Measurements from ENCODE around the gene NBEAL2.

NBEAL2 gene

DNA sequence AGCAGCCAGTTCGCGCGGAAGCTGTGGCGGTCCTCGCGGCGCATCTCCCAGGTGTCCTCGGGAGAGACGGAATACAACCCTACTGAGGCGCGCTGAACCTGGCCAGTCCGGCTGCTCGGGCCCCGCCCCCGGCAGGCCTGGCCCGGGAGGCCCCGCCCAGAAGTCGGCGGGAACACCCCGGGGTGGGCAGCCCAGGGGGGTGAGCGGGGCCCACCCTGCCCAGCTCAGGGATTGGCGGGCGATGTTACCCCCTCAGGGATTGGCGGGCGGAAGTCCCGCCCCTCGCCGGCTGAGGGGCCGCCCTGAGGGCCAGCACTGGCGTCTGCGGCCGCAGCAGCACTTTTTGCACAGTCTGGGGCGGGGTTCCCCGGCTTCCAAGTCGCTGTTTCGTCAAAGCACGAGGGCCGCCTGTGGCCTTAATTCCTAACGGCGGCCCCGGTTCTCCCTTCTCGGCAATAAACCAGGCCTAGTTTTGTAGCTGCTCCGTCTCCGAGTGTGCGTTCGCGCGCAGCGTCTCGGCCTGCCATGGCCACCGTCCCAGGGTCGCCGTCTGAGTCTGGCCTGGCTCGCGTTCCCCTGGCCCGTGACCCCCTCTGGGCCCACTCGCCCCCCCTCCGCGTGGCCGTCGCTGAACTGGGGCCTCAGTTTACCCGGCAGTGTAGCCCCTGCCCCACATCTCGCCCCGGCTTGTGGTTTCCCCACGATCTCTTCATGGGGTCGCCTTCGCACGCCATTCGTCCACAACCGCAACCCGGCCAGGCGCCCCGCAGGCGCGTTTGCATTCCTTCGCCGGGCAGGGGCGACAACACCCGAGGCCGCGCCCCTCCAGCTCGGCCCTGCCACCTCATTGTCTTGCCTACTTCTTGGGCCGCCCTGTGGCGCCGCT lies 30.0 kb downstream of the NBEAL2 start:
- in situ Hi-C loops (cut with HindIII; ENCODE audit: low pct_unique_long_range_greater_than_20kb, low sequenced_read_pairs) = no loop called here
- DNase-seq (ENCODE audit: low read depth in 1 of 2, low spot score in 1 of 2) = no peak
- TF ChIP-seq JUND (IDR thresholded peaks at IDR 0.05; ENCODE audit: low read depth) = no peak

DNA sequence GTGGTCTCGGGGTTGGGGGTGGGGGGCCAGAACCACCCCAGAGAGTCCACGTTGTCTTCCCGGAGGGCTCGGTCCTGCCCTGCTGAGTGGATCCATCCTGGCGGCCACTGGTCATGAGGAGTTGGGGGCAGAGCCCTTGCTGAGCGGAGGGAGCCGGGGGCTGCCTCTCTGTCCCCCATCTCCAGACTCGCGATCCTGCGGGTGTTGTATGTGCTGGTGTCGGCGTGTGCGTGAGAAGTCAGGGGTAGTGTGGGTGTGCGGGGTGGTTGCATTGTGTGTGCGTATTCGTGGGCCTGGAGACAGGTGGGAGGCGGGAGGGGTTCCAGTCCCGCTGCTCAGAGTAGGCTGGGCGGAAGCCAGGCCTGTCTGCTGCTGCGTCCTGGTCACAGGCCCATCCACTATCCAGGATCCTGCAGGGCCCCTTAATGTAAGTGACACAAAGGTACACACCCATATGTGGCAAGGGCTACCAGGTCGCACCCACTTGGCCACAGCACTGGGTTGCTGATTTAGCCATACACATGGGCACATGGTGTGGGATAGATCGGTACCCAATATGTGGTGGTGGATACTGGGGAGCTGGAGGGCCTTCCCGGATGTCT lies 30.7 kb downstream of the NBEAL2 start:
- TF ChIP-seq JUND (IDR thresholded peaks at IDR 0.05; ENCODE audit: low read depth) = no peak
- in situ Hi-C loops (cut with HindIII; ENCODE audit: low pct_unique_long_range_greater_than_20kb, low sequenced_read_pairs) = no loop called here
- no peak for DNase-seq (ENCODE audit: low read depth in 1 of 2, low spot score in 1 of 2)

DNA sequence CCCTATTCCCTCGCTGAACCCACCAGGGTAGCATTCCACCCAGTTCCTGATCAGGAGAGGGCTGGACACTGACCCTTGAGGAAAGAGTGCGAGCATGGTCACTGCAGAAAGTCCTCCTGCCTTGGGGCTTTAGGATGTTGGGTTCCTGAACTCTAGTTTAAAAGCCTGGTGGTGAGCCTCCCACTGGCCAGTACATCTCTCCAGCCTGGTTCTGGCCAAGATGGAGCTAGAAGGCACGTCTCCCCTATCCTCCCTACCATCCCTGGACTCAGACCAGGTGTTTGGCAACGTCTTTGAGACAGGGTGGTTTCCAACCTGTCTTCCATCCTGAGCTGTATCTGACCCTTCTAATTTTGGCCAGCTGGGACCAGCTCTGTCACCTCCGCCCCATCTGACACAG lies 31.4 kb downstream of the NBEAL2 start:
- TF ChIP-seq JUND (IDR thresholded peaks at IDR 0.05; ENCODE audit: low read depth) = no peak
- DNase-seq (ENCODE audit: low read depth in 1 of 2, low spot score in 1 of 2) = no peak
- in situ Hi-C loops (cut with HindIII; ENCODE audit: low pct_unique_long_range_greater_than_20kb, low sequenced_read_pairs) = no loop called here

DNA sequence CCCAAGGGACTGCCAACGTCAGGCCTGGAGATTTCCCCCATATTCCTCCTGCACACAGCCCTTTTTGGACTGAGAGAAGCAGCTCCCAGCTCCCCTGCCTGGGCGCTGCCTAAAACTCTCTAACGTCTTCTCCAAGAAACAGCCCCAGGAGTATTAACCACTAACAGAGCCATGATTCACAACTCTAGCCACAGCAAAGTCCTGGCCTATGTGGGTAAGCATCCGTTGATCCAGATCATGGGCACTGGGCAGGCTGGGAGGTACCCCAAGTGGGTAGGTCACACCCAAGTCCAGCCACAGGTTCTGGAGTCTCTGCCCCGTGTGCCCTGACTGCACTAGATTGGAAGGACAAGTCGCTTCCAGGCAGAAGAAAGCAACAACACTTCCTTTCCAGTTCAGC lies 31.9 kb downstream of the NBEAL2 start:
- DNase-seq (ENCODE audit: low read depth in 1 of 2, low spot score in 1 of 2) = no peak
- no peak for TF ChIP-seq JUND (IDR thresholded peaks at IDR 0.05; ENCODE audit: low read depth)
- in situ Hi-C loops (cut with HindIII; ENCODE audit: low pct_unique_long_range_greater_than_20kb, low sequenced_read_pairs) = no loop called here

DNA sequence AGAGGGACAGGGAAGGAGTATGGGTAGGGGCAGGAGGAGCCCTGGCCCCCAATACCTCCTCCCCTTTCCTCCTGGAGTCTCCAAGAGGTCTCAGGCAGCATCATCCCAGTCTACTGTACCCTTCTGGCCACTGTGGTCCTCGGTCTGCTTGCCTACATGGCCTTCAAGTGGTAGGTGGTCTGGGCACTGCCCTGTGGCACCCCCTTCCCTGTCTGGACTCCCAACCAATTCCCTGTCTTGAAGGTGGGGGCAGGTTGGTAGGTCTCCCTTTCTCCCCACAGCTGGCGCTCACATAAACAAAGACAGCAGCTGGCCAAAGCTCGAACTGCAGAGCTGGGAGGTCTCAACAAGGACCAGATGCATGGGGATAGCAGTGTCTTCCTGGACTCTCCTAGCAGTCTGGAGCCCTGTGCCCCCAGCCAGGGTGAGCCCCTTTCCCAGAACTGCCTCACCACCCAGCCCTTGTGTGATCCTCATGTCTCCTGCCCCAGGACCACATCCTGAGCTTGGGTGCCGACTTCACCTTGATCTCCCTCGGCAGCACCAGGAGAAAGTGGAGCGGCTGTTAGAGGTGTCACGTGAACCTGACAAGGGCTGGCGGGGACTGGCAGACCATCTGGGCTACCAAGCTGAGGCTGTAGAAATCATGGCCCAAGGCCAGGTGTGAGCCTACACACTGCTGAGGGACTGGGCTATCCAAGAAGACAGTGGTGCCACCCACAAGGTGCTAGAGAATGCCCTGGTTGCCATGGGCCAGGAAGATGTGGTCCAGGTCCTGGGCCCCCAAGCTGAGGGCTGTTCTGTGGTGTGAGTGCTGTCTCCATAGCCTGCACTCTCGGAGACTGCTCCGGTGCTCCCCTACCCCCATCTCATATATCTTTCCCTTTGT lies 33.1 kb downstream of the NBEAL2 start:
- DNase-seq (ENCODE audit: low read depth in 1 of 2, low spot score in 1 of 2) = no peak
- TF ChIP-seq JUND (IDR thresholded peaks at IDR 0.05; ENCODE audit: low read depth) = no peak
- in situ Hi-C loops (cut with HindIII; ENCODE audit: low pct_unique_long_range_greater_than_20kb, low sequenced_read_pairs) = no loop called here

DNA sequence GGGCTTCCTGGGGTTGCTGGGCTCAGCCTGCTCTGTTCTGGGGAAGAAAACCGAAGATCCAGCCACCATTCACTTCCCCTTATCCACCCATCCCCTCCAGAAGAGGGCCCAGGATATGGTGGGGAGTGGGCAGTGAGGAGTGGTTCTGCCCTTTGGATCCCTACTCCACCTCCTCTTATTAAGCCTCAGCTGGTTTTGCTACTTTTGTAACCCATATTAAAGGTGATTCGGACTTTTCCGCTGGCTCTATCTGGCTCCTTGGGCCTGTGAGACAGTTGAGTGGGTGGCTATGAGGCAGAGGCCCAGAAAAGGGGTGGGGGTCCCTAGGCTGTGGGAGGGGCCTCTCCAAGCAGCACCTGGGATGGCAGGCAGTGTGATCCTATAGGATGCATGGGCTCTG lies 33.8 kb downstream of the NBEAL2 start:
- no peak for TF ChIP-seq JUND (IDR thresholded peaks at IDR 0.05; ENCODE audit: low read depth)
- no peak for DNase-seq (ENCODE audit: low read depth in 1 of 2, low spot score in 1 of 2)
- in situ Hi-C loops (cut with HindIII; ENCODE audit: low pct_unique_long_range_greater_than_20kb, low sequenced_read_pairs) = no loop called here

- no peak for DNase-seq (ENCODE audit: low read depth in 1 of 2, low spot score in 1 of 2)
- in situ Hi-C loops (cut with HindIII; ENCODE audit: low pct_unique_long_range_greater_than_20kb, low sequenced_read_pairs) = no loop called here
- TF ChIP-seq JUND (IDR thresholded peaks at IDR 0.05; ENCODE audit: low read depth) = no peak
Observed at GRCh38 chr3:47014036-47014435, 34.6 kb downstream of the NBEAL2 start.

DNA sequence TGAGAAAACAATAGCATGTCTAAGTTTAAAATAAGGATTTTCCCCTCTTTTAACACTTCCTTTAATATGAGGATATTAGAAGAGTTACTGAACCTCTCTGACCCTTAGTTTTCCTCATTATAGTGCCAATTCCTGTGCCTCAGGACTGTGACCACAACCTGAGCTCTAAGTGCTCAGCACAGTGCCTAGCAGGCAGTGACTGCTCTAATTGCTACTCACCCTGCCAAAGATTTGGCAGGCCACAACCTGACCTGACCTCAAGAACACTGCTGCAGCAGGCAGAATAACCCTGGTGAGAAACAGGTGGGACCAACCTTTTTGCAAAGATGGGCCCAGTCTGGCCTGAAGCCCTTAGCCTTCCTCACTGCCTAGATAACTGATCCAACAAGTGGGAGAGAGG lies 35.7 kb downstream of the NBEAL2 start:
- in situ Hi-C loops (cut with HindIII; ENCODE audit: low pct_unique_long_range_greater_than_20kb, low sequenced_read_pairs) = no loop called here
- no peak for TF ChIP-seq JUND (IDR thresholded peaks at IDR 0.05; ENCODE audit: low read depth)
- no peak for DNase-seq (ENCODE audit: low read depth in 1 of 2, low spot score in 1 of 2)

DNA sequence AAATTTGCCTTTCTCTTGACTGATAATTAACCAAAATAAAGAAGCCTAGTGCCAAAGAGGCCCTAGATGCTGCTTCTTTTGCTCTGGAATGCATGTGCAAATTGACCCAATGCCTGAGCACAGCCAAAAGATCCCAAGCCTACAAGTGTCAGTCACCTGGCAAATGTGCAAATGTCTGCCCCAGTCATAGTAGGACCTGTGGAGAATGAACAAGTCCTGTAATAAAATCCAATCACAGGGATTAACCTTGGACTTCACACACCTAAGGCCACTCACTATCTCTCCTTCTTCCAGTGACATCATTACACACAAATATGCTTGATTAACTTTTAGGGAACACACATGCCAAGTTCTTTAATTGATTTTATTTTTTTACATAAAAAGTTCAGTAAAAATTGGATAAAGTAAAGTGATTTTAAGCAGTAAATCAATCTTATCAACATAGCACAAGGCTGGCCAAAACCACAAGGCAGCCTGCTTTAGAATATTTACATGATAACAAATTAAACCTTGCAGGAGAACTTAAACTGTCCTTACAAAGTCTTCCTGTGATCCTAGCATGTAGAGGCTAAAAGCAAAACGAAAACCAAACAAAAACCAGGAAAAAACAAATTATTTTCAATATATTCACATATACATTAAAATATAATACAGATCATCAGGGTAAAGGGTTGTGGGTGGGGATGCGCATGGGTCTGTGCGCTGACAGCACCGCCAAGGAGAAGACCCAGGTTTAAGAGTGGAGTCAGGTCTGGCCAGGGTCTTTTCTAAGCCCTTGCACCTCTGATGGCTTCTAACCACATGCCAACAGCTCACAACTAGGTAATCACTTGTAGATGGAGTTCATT lies 36.8 kb downstream of the NBEAL2 start:
- no peak for TF ChIP-seq JUND (IDR thresholded peaks at IDR 0.05; ENCODE audit: low read depth)
- in situ Hi-C loops (cut with HindIII; ENCODE audit: low pct_unique_long_range_greater_than_20kb, low sequenced_read_pairs) = no loop called here
- no peak for DNase-seq (ENCODE audit: low read depth in 1 of 2, low spot score in 1 of 2)

- in situ Hi-C loops (cut with HindIII; ENCODE audit: low pct_unique_long_range_greater_than_20kb, low sequenced_read_pairs) = no loop called here
- no peak for TF ChIP-seq JUND (IDR thresholded peaks at IDR 0.05; ENCODE audit: low read depth)
- no peak for DNase-seq (ENCODE audit: low read depth in 1 of 2, low spot score in 1 of 2)
Observed at GRCh38 chr3:47016934-47017435, 37.5 kb downstream of the NBEAL2 start.

DNA sequence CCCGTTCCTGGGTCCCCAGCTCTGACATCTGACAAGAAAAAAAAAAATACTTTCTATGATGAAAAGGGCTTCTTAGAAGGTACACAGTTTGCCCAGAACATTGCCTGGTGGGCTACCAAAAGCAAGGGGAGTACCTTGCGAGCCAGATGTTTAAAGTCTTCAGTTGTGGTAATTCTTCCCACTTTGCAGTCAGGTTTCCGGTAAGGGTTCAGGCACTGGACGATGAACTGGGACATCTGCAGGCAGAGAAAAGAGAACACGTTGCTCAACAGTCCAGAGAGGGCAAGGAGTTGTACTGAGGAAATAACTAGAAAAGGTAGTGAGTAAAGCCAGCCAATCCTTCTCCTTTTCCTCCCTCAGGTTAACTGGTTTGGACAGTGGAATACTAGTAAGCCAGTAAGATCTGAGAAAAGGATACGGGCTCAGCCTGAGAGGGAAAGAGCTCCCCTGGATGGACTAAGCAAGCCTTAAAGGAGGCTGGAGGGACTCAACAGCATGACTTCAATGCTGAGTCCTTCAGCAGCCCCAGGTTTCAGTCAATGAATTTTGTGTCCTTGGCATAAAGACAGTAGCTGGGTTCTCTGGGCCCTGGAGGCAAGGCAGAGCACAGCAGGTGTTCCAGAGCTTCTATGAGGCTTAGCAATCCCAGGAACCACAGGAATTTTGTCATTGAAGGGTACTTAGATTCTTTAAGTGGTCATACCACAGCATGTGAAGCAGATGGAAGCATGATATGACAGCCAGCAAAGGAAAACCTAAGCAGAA lies 38.2 kb downstream of the NBEAL2 start:
- in situ Hi-C loops (cut with HindIII; ENCODE audit: low pct_unique_long_range_greater_than_20kb, low sequenced_read_pairs) = no loop called here
- peak in 1 of 2 experiments; percentile 61 for DNase-seq (ENCODE audit: low read depth in 1 of 2, low spot score in 1 of 2)
- TF ChIP-seq JUND (IDR thresholded peaks at IDR 0.05; ENCODE audit: low read depth) = no peak
